RWPE1 (cell line): ENCODE measurements around the gene ATP2C1.

Source experiments
- CTCF ChIA-PET: fragments of 350-600 bp; sonication (Branson Sonifier 250); formaldehyde crosslinking; extraction: SDS; loops from one replicate; lab custom pipeline; 2021; lab: Yijun Ruan, JAX
- POLR2A ChIA-PET: fragments of 400-600 bp; formaldehyde crosslinking; extraction: SDS; loops from one replicate; lab custom pipeline; 2020; ENCODE audit warnings: antibody characterized with exemption; ENCODE audit not compliant: low non-redundant PET; lab: Yijun Ruan, JAX
- DNase-seq: peaks from one replicate; pipeline ENCODE4 v3.0.0; 2012; ENCODE audit warnings: low spot score
- H3K27ac ChIP-seq: fragments of 450-650 bp; 2 replicates; pipeline ENCODE4 v1.5.1; 2017
- CTCF ChIP-seq: fragments of 450-650 bp; conservative IDR thresholded peaks from 2 replicates; pipeline ENCODE4 v1.5.1; 2017; ENCODE audit warnings: low read depth, mild to moderate bottlenecking

ATP2C1 gene

GRCh38 chr3:130933801-130934345 is 40.0 kb downstream of the ATP2C1 start:
- no peak for TF ChIP-seq CTCF
- H3K27ac ChIP-seq = no peak overlapping the region
- CTCF ChIA-PET = interaction anchor here (0.6 to 0.7 kb wide), 2 partner anchors 41 to 173 kb away, joined by 3 read pairs; no protein-coding TSS in a partner anchor
- POLR2A ChIA-PET = no interaction called here
- DNase-seq = no peak

- POLR2A ChIA-PET = no interaction called here
- CTCF ChIA-PET = no interaction called here
- no peak for DNase-seq
- TF ChIP-seq CTCF = no peak
- no peak overlapping the region for H3K27ac ChIP-seq
Observed at GRCh38 chr3:130934442-130935089, 40.7 kb downstream of the ATP2C1 start.

- CTCF ChIA-PET = no interaction called here
- TF ChIP-seq CTCF = no peak
- H3K27ac ChIP-seq = no peak overlapping the region
- POLR2A ChIA-PET = no interaction called here
- peak; percentile 16 for DNase-seq
Observed at GRCh38 chr3:130935761-130936492, 42.0 kb downstream of the ATP2C1 start.

GRCh38 chr3:130939753-130940152 is 45.9 kb downstream of the ATP2C1 start:
- no peak for TF ChIP-seq CTCF
- ChIA-PET POLR2A (no interaction called here), CTCF (interaction anchor here (0.7 kb wide), 1 partner anchor 130 kb away, joined by 3 read pairs; no protein-coding TSS in a partner anchor)
- DNase-seq = no peak
- H3K27ac ChIP-seq = no peak overlapping the region

GRCh38 chr3:130941793-130942192 is 47.9 kb downstream of the ATP2C1 start:
- POLR2A ChIA-PET = no interaction called here
- H3K27ac ChIP-seq = no peak overlapping the region
- no peak for DNase-seq
- CTCF ChIA-PET = no interaction called here
- TF ChIP-seq CTCF = no peak

GRCh38 chr3:130946882-130947281 is 53.0 kb downstream of the ATP2C1 start:
- no peak overlapping the region for H3K27ac ChIP-seq
- DNase-seq = no peak
- POLR2A ChIA-PET = interaction anchor here (0.6 to 0.7 kb wide), 2 partner anchors 223 to 898 kb away, joined by 3 read pairs; no protein-coding TSS in a partner anchor
- CTCF ChIA-PET = no interaction called here
- TF ChIP-seq CTCF = no peak
